ENCODE results near the gene STXBP6. TPM values are rescaled to one million over a fixed set of nuclear protein-coding genes. Genes with fewer than 3 reads are reported as not detected.

The STXBP6 gene
- total and polyA plus RNA-seq, 10 of the 15 experiments (the other 5 are each of a cell fraction or from before 2014, with no cell fraction given), result 1.2 to 47.3 (median 1.9) TPM

- no peaks in the 10 kb centered on the region; the same call in 1 of the 2 replicates for H3K4me1 ChIP-seq (ENCODE audit: control insufficient read depth, insufficient read depth, low read length)
- H3K79me2 ChIP-seq (ENCODE audit: control insufficient read depth, insufficient read depth, low read length), result no peaks in the 10 kb centered on the region
- no peaks in the 10 kb centered on the region for H3K9me3 ChIP-seq (replicated peaks; ENCODE audit: control insufficient read depth, insufficient read depth, low read length)
- no peak overlapping the region for H3K4me2 ChIP-seq (ENCODE audit: control insufficient read depth, insufficient read depth)
- ChIA-PET SMC1A (ENCODE audit: uncharacterized antibody, unreplicated experiment) (interaction anchor here (0.6 to 1.1 kb wide), 2 partner anchors 18 to 136 kb away, joined by 3 read pairs; no protein-coding TSS in a partner anchor), POLR2A (no interaction called here), CTCF (no interaction called here), RAD21 (ENCODE audit: unreplicated experiment) (interaction anchor here (1.0 to 1.4 kb wide), 2 partner anchors 43 to 82 kb away, joined by 3 read pairs; no protein-coding TSS in a partner anchor)
- ATAC-seq, result no peak; the same call in 1 of the 3 replicates
- H3K4me3 ChIP-seq, result no peak overlapping the region
- no peak overlapping the region for H2AFZ ChIP-seq (ENCODE audit: control insufficient read depth, low read depth, low read length)
- in situ Hi-C loops (cut with MboI) (no loop called here), intact Hi-C loops (cut with micrococcal nuclease; ENCODE audit: unreplicated experiment) (no loop called here)
- H3K27ac ChIP-seq (ENCODE audit: control insufficient read depth, insufficient read depth), result no peak overlapping the region
- H3K9ac ChIP-seq (ENCODE audit: control insufficient read depth, insufficient read depth, low read length), result no peak overlapping the region
- FAIRE-seq, result no peak
- H3K27me3 ChIP-seq (replicated peaks in 1 of 2; ENCODE audit: control insufficient read depth in 2 of 2, insufficient read depth in 2 of 2, low read length in 1 of 2), result no peaks in the 10 kb centered on the region
- WGBS (ENCODE audit: insufficient coverage, insufficient replicate concordance, low lambda C conversion rate, missing lambda C conversion rate), result 0% methylated on average over 1 of the region's 1 CpG
- H4K20me1 ChIP-seq (ENCODE audit: control insufficient read depth, insufficient read depth), result no peaks in the 10 kb centered on the region
- DNase-seq (ENCODE audit: low read depth, low spot score), result no peak
- no peaks in the 10 kb centered on the region; a peak in 1 of 4 replicates for H3K36me3 ChIP-seq (ENCODE audit: control insufficient read depth in 2 of 2, insufficient read depth in 2 of 2, low read length in 1 of 2)
- no TSS peak for BruUV-seq (replicated peaks)
- TF ChIP-seq, protein P1, sequence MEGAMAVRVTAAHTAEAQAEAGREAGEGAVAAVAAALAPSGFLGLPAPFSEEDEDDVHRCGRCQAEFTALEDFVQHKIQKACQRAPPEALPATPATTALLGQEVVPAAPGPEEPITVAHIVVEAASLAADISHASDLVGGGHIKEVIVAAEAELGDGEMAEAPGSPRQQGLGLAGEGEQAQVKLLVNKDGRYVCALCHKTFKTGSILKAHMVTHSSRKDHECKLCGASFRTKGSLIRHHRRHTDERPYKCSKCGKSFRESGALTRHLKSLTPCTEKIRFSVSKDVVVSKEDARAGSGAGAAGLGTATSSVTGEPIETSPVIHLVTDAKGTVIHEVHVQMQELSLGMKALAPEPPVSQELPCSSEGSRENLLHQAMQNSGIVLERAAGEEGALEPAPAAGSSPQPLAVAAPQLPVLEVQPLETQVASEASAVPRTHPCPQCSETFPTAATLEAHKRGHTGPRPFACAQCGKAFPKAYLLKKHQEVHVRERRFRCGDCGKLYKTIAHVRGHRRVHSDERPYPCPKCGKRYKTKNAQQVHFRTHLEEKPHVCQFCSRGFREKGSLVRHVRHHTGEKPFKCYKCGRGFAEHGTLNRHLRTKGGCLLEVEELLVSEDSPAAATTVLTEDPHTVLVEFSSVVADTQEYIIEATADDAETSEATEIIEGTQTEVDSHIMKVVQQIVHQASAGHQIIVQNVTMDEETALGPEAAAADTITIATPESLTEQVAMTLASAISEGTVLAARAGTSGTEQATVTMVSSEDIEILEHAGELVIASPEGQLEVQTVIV (IDR thresholded peaks at IDR 0.05; ENCODE audit: borderline replicate concordance, partially characterized antibody), result no peak
- TF ChIP-seq BACH1 (IDR thresholded peaks at IDR 0.05; ENCODE audit: borderline replicate concordance), result no peak
- no peak for TF ChIP-seq POU2F2 (IDR thresholded peaks at IDR 0.05; ENCODE audit: borderline replicate concordance, low read depth, low read length)
- TF ChIP-seq GATAD2B (conservative IDR thresholded peaks at IDR 0.05; ENCODE audit: low read depth), result no peak
- no peak for TF ChIP-seq ASH2L (IDR thresholded peaks at IDR 0.05; ENCODE audit: borderline replicate concordance, low read depth)
- no peak for TF ChIP-seq PRDM15 (CRISPR knock-in tag; IDR thresholded peaks at IDR 0.05)
- TF ChIP-seq CREM (IDR thresholded peaks at IDR 0.05; ENCODE audit: low read depth), result no peak
- TF ChIP-seq ELK1 (IDR thresholded peaks at IDR 0.05; ENCODE audit: low read depth, low read length), result no peak
- TF ChIP-seq SKIL (IDR thresholded peaks at IDR 0.05; ENCODE audit: low read depth, poor library complexity, severe bottlenecking), result no peak
- no peak for TF ChIP-seq ZBED1 (IDR thresholded peaks at IDR 0.05; ENCODE audit: borderline replicate concordance)
- no peak for TF ChIP-seq YBX1 (IDR thresholded peaks at IDR 0.05)
- no peak for TF ChIP-seq CTCF (IDR thresholded peaks at IDR 0.05 in 2 of 3, conservative IDR thresholded peaks at IDR 0.05 in 1 of 3; ENCODE audit: control insufficient read depth in 2 of 3, extremely low read depth in 1 of 3, insufficient read depth in 1 of 3, low read depth in 3 of 3, low read length in 3 of 3)
- TF ChIP-seq BRCA1 (IDR thresholded peaks at IDR 0.05; ENCODE audit: low read depth, low read length), result no peak
Measured at GRCh38 chr14:24935796-24936195, 114.2 kb downstream of the STXBP6 start.
